ENCODE results near the gene PTH2R.
"Not testable (repeated sequence)": the region's sequence is repeated elsewhere in the genome, so short reads cannot be mapped to it uniquely, and the experiment has no call there.

The PTH2R gene

DNA sequence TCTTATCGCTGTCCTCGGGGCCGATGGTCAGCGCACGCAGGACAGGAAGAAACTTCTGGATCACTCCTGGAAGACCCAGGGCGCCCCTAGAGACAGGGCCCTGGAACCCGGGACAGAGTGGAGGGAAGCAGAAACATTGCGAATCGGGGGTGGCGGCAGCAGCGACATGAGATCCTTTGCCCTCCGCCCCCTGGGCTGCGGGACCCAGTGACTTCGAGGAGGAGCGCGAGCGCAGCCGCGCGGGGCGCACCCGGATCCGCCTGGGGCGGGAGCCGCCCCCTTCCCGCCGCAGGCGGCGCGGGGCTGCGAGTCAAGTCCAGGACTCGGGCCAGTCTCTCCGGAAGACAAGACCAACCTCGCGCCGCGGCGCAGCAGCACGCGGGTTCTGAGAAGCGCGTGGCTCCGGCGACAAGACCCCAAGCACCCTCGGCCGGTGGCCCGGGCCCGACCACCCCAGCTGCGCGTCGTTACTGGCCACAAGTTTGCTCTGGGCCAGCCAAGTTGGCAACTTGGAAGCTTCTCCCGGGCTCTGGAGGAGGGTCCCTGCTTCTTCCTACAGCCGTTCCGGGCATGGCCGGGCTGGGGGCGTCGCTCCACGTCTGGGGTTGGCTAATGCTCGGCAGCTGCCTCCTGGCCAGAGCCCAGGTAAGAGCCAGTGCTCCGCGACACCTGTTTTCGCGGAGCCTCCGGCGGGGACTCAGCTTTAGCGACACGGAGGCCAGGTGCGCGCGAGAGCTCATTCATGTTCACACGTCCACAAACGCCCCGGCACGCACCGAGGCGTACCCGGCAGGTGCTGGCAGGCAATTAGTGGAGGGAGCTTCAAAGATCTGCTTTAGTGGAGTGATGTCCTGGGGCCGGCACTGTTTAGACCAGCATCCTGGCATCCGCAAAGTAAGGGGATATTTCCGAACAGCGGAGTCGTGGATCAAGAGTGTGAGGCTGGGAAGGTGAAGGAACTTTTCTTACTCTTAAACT, at the start of gene PTH2R:
TSS of gene PTH2R (plus strand) at position 319 of the 978 bp plus-strand sequence. CDS start at position 571, 252 bp downstream.
- no peak for DNase-seq

GRCh38 chr2:208356846-208357574, 49.6 kb upstream of the PTH2R start:
- no peak for DNase-seq

GRCh38 chr2:208358758-208359631, 47.6 kb upstream of the PTH2R start:
- DNase-seq, result no peak

DNA sequence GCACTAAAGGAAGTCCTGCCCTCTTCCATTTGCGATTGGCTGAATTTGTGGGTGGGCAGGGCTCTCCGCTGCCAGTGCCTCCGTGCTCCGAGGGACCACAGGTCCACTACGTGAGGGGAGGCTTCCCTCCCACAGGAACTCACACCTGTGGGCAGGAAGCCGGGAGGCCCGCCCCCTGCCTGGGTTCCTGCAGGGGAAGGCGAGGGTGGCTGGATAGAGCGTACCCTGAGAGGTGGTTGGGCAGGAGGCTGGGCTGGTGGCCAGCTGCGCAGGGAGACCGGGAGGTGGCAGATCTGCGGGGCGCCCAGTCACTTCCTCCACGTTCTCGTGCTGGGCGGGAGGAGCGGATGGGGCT, 47.0 kb upstream of the PTH2R start:
- DNase-seq, result peak; percentile 5

DNA sequence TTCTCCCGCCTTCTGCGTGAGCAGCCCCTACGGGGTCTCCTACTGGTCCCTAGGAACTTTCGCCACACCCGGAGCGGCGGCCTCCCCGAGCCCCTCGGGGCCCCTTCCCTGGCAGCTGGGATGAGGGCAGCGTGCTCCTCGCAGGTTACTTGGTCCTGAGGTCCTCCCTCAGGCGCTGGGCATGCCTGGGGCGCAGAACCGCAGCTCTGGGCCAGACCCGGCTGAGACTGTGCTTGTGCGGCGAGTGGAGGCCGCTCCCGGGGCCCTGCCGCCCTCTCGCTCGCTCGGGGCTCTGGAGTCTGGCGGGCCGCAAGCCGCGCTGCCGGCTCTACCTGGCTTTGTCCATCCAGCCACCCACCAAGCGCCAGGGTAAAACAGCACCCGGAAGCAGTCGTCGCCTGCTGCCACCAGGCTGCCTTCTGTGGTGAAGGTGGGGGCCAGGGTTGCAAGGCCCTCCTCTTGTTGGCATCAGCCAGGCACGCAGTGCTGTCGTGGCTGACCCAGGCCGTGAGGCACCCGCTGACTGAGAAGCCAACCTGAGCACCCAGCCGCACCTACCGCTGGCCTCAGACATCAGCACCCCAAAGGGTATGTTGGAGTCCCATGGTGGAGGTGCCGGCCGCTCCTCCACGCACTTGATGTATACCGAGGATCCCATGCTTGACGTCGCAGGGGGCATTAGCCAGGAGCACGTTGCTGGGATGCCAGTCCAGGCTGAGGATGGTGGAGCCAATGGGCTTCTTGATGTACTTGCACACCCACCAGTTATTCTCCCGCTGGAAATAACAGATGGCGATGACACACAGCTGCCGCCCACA, 46.1 kb upstream of the PTH2R start:
- no peak for DNase-seq

GRCh38 chr2:208361077-208361441, 45.5 kb upstream of the PTH2R start:
- no peak for DNase-seq

GRCh38 chr2:208363485-208363884, 43.1 kb upstream of the PTH2R start:
- DNase-seq, result no peak

- DNase-seq, result no peak
Measured at GRCh38 chr2:208366215-208367127, 40.1 kb upstream of the PTH2R start.

DNA sequence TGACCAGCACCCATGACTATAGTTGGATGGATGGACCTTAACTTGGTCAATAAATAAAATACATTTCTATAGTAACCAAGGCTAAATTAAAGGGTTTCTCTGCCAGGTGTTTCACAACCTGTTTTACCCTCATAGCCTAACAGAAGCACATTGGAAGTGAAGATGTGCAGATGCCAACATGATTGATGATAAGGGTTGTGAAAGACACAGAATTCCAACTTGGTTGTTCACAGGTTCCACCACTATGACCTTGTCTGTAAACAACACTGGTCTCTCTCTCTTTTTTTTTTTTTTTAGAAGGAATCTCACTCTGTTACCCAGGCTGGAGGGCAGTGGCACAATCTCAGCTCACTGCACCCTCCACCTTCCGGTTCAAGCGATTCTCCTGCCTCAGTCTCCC, 37.5 kb upstream of the PTH2R start:
- no peak for DNase-seq

- DNase-seq, result no peak
Measured at GRCh38 chr2:208370881-208371633, 35.5 kb upstream of the PTH2R start.

DNA sequence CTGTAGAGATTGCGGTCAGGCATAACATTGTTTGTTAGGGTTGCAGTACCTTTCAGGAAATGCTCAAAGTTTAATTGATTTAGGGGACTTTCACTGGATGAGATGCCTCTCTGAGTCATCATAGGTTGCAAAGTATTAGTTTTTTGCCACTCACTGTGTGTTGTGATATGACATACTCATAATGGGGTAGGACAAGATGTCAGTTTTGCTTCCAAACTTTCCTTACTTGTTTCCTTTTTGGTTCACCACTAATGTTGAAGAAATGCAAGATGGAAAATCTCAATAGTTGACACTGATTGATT, 35.0 kb upstream of the PTH2R start:
- no peak for DNase-seq

GRCh38 chr2:208373460-208374089, 33.0 kb upstream of the PTH2R start:
- peak; percentile 60 for DNase-seq

GRCh38 chr2:208375491-208376068, 31.0 kb upstream of the PTH2R start:
- no peak for DNase-seq

DNA sequence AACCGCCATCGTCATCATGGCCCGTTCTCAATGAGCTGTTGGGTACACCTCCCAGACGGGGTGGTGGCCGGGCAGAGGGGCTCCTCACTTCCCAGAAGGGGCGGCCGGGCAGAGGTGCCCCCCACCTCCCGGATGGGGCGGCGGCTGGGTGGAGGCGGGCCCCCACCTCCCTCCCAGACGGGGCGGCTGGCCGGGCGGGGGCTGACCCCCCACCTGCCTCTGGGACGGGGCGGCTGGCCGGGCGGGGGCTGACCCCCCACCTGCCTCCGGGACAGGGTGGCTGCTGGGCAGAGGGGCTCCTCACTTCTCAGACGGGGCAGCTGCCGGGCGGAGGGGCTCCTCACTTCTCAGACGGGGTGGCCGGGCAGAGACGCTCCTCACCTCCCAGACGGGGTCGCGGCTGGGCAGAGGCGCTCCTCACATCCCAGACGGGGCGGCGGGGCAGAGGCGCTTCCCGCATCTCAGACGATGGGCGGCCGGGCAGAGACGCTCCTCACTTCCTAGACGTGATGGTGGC, 29.2 kb upstream of the PTH2R start:
- DNase-seq, result not testable (repeated sequence)

DNA sequence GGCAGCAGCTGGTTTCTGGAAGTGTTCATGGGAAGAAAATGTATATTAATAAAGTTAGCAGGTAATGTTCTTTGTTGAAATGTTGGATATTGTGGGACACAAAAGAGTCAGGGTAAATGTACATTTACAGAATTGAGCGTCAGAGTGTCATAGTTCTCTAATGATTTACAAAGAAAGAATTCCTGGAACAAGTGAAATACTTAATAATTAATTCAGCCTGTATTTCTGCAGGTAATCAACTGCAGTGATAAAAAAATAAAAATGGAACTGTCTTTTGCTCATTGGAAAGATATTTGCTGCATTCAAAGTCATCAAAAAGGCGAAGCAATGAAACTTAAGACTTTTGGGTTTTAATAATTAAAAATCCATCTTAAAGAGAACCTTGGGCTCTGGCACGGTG, 27.4 kb upstream of the PTH2R start:
- DNase-seq, result no peak

- no peak for DNase-seq
Measured at GRCh38 chr2:208384637-208385036, 22.0 kb upstream of the PTH2R start.

DNA sequence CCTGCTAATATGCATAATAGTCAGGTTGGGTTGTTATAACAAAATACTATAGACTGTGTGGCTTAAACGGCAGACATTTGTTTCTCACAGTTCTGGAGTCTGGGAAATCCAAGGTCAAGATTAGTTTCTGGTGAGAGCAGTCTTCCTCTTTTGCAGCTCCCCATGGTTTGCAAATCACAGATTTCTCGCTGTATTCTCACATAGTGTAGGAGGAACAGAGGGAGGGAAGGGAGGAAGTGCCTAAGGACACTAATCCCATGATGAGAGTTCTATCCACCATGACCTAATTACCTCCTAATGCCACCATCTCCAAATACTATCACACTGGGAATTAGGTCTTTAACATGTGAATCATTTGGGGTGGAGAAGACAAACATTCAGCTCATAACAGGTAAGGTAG, 20.1 kb upstream of the PTH2R start:
- DNase-seq, result no peak

- no peak for DNase-seq
Measured at GRCh38 chr2:208389940-208390339, 16.7 kb upstream of the PTH2R start.

DNA sequence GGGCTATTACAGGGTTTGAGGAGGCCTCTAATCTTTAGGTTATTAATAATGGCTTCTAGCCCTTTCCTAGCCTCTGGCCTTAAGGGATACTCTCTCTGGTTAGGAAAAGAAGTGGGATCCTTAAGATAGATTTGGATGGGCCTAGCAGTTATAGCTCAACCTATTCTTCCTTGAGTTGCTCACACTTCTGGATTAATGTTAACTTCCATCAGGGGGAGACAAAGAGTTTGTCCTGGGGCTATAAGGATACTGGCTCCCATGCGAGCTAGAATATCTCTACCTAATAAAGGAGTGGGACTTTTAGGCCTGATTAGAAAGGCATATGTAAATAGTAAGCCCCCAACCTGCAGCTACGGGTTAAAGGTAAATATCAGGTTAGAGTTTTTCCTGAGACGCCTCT, 14.3 kb upstream of the PTH2R start:
- no peak for DNase-seq
